SK-N-SH (cell line): ENCODE measurements around the gene CXCL10. TPM values are rescaled to one million over a fixed set of nuclear protein-coding genes. Genes with fewer than 3 reads are reported as not detected.

ENCODE experiments used
- CTCF ChIA-PET: fragments of 300-600, 350-600 bp; formaldehyde crosslinking; extraction: SDS; loops from one replicate; lab custom pipeline; 2021; lab: Yijun Ruan, JAX
- POLR2A ChIA-PET: fragments of 350-600 bp; sonication (Branson Sonifier 250); formaldehyde crosslinking; extraction: SDS; loops from one replicate; lab custom pipeline; 2020; ENCODE audit warnings: antibody characterized with exemption, inconsistent platforms; lab: Yijun Ruan, JAX
- DNase-seq: peaks from one replicate; pipeline ENCODE4 v3.0.0; 2012
- H2AFZ ChIP-seq: fragments of 200-600 bp; sonication (generic); 2 replicates; pipeline ENCODE4 v1.8.1; 2016; ENCODE audit warnings: antibody characterized with exemption, mild to moderate bottlenecking, low read depth
- H3F3A ChIP-seq: fragments of 200-600 bp; sonication (generic); replicated peaks from 2 replicates; pipeline ENCODE3; 2016; ENCODE audit warnings: antibody characterized with exemption, mild to moderate bottlenecking; ENCODE audit not compliant: insufficient read depth
- H3K27ac ChIP-seq, 2 experiments: fragments of 200-500 bp in 1 of 2; fragments of 200-600 bp in 1 of 2; sonication (Bioruptor generic) in 1 of 2; sonication (generic), shearing (Covaris generic) in 1 of 2; 2 replicates each; pipeline versions ENCODE4 v1.5.1 to v1.6.1; 2014 to 2016; ENCODE audit warnings: low read depth in 2 of 2, inconsistent platforms in 1 of 2, low read length in 1 of 2, mild to moderate bottlenecking in 1 of 2, mixed read lengths in 1 of 2
- H3K27me3 ChIP-seq: fragments of 200-600 bp; sonication (generic), shearing (Covaris generic); 2 replicates; pipeline ENCODE4 v1.6.1; 2016; ENCODE audit warnings: mixed run types; ENCODE audit not compliant: insufficient read depth
- H3K36me3 ChIP-seq, 2 experiments: fragments of 200-500 bp in 1 of 2; fragments of 200-600 bp in 1 of 2; sonication (Bioruptor generic) in 1 of 2; sonication (generic) in 1 of 2; replicated peaks in 1 of 2; 2 replicates each; pipeline versions ENCODE3 to v1.5.1; 2014 to 2016; ENCODE audit warnings: low read length in 1 of 2, mild to moderate bottlenecking in 1 of 2; ENCODE audit not compliant: insufficient read depth in 2 of 2, control insufficient read depth in 1 of 2
- H3K4me1 ChIP-seq, 2 experiments: fragments of 200-500 bp in 1 of 2; fragments of 200-600 bp in 1 of 2; sonication (Bioruptor generic) in 1 of 2; sonication (generic), shearing (Covaris generic) in 1 of 2; 2 replicates each; pipeline versions ENCODE4 v1.5.1 to v1.6.1; 2014 to 2016; ENCODE audit warnings: low read depth in 1 of 2, low read length in 1 of 2, mixed run types in 1 of 2; ENCODE audit not compliant: insufficient read depth in 2 of 2, control insufficient read depth in 1 of 2
- H3K4me2 ChIP-seq: fragments of 200-600 bp; sonication (generic), shearing (Covaris generic); 2 replicates; pipeline ENCODE4 v1.6.1; 2017; ENCODE audit warnings: mixed run types
- H3K4me3 ChIP-seq, 2 experiments: fragments of 200-500 bp in 1 of 2; fragments of 200-600 bp in 1 of 2; sonication (Bioruptor generic) in 1 of 2; sonication (generic), shearing (Covaris generic) in 1 of 2; 2 replicates each; pipeline versions ENCODE4 v1.5.1 to v1.8.1; 2014 to 2016; ENCODE audit warnings: low read depth in 2 of 2, inconsistent platforms in 1 of 2, low read length in 1 of 2, mild to moderate bottlenecking in 1 of 2, mixed read lengths in 1 of 2, moderate library complexity in 1 of 2
- H3K79me2 ChIP-seq: fragments of 200-600 bp; sonication (generic); 2 replicates; pipeline ENCODE4 v1.8.1; 2017; ENCODE audit warnings: mild to moderate bottlenecking; ENCODE audit not compliant: insufficient read depth
- H3K9ac ChIP-seq: fragments of 200-600 bp; sonication (generic); 2 replicates; pipeline ENCODE4 v1.6.1; 2017; ENCODE audit warnings: mixed run types
- H3K9me2 ChIP-seq: fragments of 200-600 bp; sonication (generic); 2 replicates; pipeline ENCODE4 v1.6.1; 2017; ENCODE audit warnings: mixed run types
- H3K9me3 ChIP-seq: fragments of 200-600 bp; sonication (generic); 2 replicates; pipeline ENCODE4 v1.6.1; 2017; ENCODE audit warnings: mixed run types, mild to moderate bottlenecking, moderate library complexity
- H4K20me1 ChIP-seq: fragments of 200-600 bp; sonication (generic); 2 replicates; pipeline ENCODE4 v1.6.1; 2017; ENCODE audit warnings: mild to moderate bottlenecking, mixed run types; ENCODE audit not compliant: insufficient read depth
- ELF1 ChIP-seq: IDR thresholded peaks from 2 replicates; pipeline ENCODE4 v1.4.0; 2012
- FOXJ3 ChIP-seq: sonication (generic); formaldehyde crosslinking; IDR thresholded peaks from 2 replicates; pipeline ENCODE4 v1.5.1; 2020; ENCODE audit warnings: mild to moderate bottlenecking, missing genetic modification reagents
- FOXM1 ChIP-seq: IDR thresholded peaks from 2 replicates; pipeline ENCODE4 v1.4.0; 2012; ENCODE audit warnings: low read depth, mild to moderate bottlenecking
- GABPA ChIP-seq: IDR thresholded peaks from 2 replicates; pipeline ENCODE4 v1.4.0; 2012; ENCODE audit warnings: low read depth, mild to moderate bottlenecking
- GATA2 ChIP-seq: sonication (generic); formaldehyde crosslinking; IDR thresholded peaks from 2 replicates; pipeline ENCODE4 v1.5.0; 2020; ENCODE audit warnings: mild to moderate bottlenecking, missing genetic modification reagents
- MEF2A ChIP-seq: IDR thresholded peaks from 2 replicates; pipeline ENCODE4 v1.4.0; 2012; ENCODE audit warnings: low read depth, borderline replicate concordance
- NFIC ChIP-seq: IDR thresholded peaks from 2 replicates; pipeline ENCODE4 v1.4.0; 2012; ENCODE audit warnings: borderline replicate concordance
- RAD21 ChIP-seq: IDR thresholded peaks from 2 replicates; pipeline ENCODE4 v1.6.1; 2012; ENCODE audit warnings: mild to moderate bottlenecking, low read length
- REST ChIP-seq: IDR thresholded peaks from 2 replicates; pipeline ENCODE4 v1.6.1; 2012; ENCODE audit warnings: mild to moderate bottlenecking, low read depth, low read length, moderate library complexity
- RFX5 ChIP-seq: IDR thresholded peaks from 2 replicates; pipeline ENCODE4 v1.6.1; 2012; ENCODE audit warnings: mild to moderate bottlenecking, improper control_type of control experiment, low read length
- RXRA ChIP-seq: IDR thresholded peaks from 2 replicates; pipeline ENCODE4 v1.4.0; 2012; ENCODE audit warnings: low read depth, mild to moderate bottlenecking, borderline replicate concordance
- TAF1 ChIP-seq: IDR thresholded peaks from 2 replicates; pipeline ENCODE4 v1.6.1; 2012; ENCODE audit warnings: low read depth, mild to moderate bottlenecking, low read length, moderate library complexity, borderline replicate concordance
- USF1 ChIP-seq: IDR thresholded peaks from 2 replicates; pipeline ENCODE4 v1.4.0; 2012; ENCODE audit warnings: low read depth, borderline replicate concordance
- WGBS: methylation state at CpG from one replicate; pipeline ENCODE4 v1.1.6; 2017; ENCODE audit warnings: low lambda C conversion rate; 5-methylcytosine and 5-hydroxymethylcytosine counted together
- polyA plus RNA-seq, 3 experiments: library from polyadenylated mRNA; depleted of rRNA; stranded (reverse); fragments of >200 nt; gene quantifications; 2 replicates each; pipeline ENCODE4 v1.2.3, GENCODE V29; 2012

Gene CXCL10
- polyA plus RNA-seq, 1 of the 3 experiments (the other 2 are of a cell fraction) = not detected

GRCh38 chr4:76036855-76037254 is 13.6 kb upstream of the CXCL10 start:
- Histone ChIP-seq H3F3A (no peaks in the 10 kb centered on the region), H3K79me2 (no peaks in the 10 kb centered on the region), H3K9me2 (no peaks in the 10 kb centered on the region), H3K27ac (no peak overlapping the region), H3K4me2 (no peak overlapping the region), H3K9ac (no peak overlapping the region), H2AFZ (no peak overlapping the region), H3K27me3 (no peaks in the 10 kb centered on the region; the same call in 1 of the 2 replicates), H3K4me3 (no peak overlapping the region), H3K9me3 (no peaks in the 10 kb centered on the region), H3K4me1 (no peaks in the 10 kb centered on the region), H4K20me1 (no peaks in the 10 kb centered on the region), H3K36me3 (no peaks in the 10 kb centered on the region)
- CTCF ChIA-PET = interaction anchor here (1.3 to 2.3 kb wide), 2 partner anchors 16 to 41 kb away, joined by 3 to 6 read pairs; no protein-coding TSS in a partner anchor
- DNase-seq = no peak
- POLR2A ChIA-PET = no interaction called here
- WGBS = 70% methylated on average over 3 of the region's 3 CpGs
- TF ChIP-seq RAD21 = no peak
- TF ChIP-seq NFIC = no peak
- TF ChIP-seq USF1 = no peak
- no peak for TF ChIP-seq RXRA
- no peak for TF ChIP-seq MEF2A
- no peak for TF ChIP-seq RFX5
- no peak for TF ChIP-seq GABPA
- TF ChIP-seq FOXJ3 (CRISPR knock-in tag) = no peak
- no peak for TF ChIP-seq GATA2 (CRISPR knock-in tag)
- TF ChIP-seq ELF1 = no peak
- TF ChIP-seq REST = no peak

GRCh38 chr4:76035799-76036380 is 12.6 kb upstream of the CXCL10 start, which contains the start of gene CXCL11:
CXCL11 (minus strand) TSS chr4:76036070; CDS start chr4:76035987, 83 bp downstream.
- Histone ChIP-seq H3K27me3 (no peaks in the 10 kb centered on the region; the same call in 1 of the 2 replicates), H3F3A (no peaks in the 10 kb centered on the region), H4K20me1 (no peaks in the 10 kb centered on the region), H3K4me3 (no peak within 1 kb of the TSS), H3K9ac (no peak within 1 kb of the TSS), H2AFZ (no peak within 1 kb of the TSS), H3K4me2 (no peak within 1 kb of the TSS), H3K9me2 (no peaks in the 10 kb centered on the region), H3K9me3 (no peaks in the 10 kb centered on the region), H3K79me2 (no peaks in the 10 kb centered on the region), H3K36me3 (no peaks in the 10 kb centered on the region), H3K4me1 (no peaks in the 10 kb centered on the region), H3K27ac (no peak within 1 kb of the TSS)
- DNase-seq = no peak
- ChIA-PET POLR2A (no interaction called here), CTCF (no interaction called here)
- no peak for TF ChIP-seq FOXM1
- TF ChIP-seq TAF1 = no peak
- no peak for TF ChIP-seq RFX5
- whole genome bisulfite sequencing = 78% methylated on average over 2 of the region's 2 CpGs
